ENCODE data around the gene TMEM44.

DNA sequence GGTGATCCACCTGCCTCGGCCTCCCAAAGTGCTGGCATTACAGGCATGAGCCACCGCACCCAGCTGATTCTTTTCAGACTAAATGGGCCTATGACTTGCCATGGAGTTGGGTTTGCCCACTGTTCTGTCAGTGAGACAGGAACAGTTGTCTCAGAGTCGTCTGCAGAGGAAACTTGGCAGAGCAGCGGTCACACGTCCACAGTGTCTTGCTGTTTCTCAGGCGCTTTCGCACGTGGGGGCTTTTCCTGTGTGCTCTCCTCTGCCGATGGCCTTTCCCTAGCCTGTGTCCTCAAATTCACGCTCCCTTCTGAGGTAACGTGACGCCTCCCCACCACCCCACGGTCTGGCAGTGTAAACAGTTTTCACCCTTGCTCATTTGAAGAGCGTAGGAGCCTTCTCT, 11.3 kb downstream of the TMEM44 start:
- TF ChIP-seq, protein P1, sequence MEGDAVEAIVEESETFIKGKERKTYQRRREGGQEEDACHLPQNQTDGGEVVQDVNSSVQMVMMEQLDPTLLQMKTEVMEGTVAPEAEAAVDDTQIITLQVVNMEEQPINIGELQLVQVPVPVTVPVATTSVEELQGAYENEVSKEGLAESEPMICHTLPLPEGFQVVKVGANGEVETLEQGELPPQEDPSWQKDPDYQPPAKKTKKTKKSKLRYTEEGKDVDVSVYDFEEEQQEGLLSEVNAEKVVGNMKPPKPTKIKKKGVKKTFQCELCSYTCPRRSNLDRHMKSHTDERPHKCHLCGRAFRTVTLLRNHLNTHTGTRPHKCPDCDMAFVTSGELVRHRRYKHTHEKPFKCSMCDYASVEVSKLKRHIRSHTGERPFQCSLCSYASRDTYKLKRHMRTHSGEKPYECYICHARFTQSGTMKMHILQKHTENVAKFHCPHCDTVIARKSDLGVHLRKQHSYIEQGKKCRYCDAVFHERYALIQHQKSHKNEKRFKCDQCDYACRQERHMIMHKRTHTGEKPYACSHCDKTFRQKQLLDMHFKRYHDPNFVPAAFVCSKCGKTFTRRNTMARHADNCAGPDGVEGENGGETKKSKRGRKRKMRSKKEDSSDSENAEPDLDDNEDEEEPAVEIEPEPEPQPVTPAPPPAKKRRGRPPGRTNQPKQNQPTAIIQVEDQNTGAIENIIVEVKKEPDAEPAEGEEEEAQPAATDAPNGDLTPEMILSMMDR (conservative IDR thresholded peaks at IDR 0.05 in 1 of 2, IDR thresholded peaks at IDR 0.05 in 1 of 2; ENCODE audit: low read depth in 1 of 2, low read length in 2 of 2): no peak
- no peak for TF ChIP-seq EZH2 (IDR thresholded peaks at IDR 0.05; ENCODE audit: low read length, missing control alignments)

Measured in fibroblast of lung (primary cell).